Esophagus muscularis mucosa (tissue), 4 donors: ENCODE data around the gene GAA.

Experiments used
- CTCF ChIP-seq, 3 experiments: fragments of 200-600 bp in 2 of 3; fragments of 450-650 bp in 1 of 3; sonication (generic) in 2 of 3; IDR thresholded peaks; one replicate each; pipeline ENCODE4 v1.5.1; 2017 to 2019; ENCODE audit warnings: antibody characterized with exemption in 3 of 3, mild to moderate bottlenecking in 2 of 3, moderate library complexity in 1 of 3
- EP300 ChIP-seq: sonication (generic); formaldehyde crosslinking; IDR thresholded peaks from one replicate; pipeline ENCODE4 v1.6.1; 2017; ENCODE audit warnings: antibody characterized with exemption
- POLR2A ChIP-seq: fragments of 450-650 bp; IDR thresholded peaks from one replicate; pipeline ENCODE4 v1.6.1; 2017; ENCODE audit warnings: antibody characterized with exemption, moderate library complexity, mild to moderate bottlenecking, low read depth
- POLR2AphosphoS5 ChIP-seq, 2 donors: sonication (generic); formaldehyde crosslinking; IDR thresholded peaks; one replicate each; pipeline ENCODE4 v1.6.1; 2017; ENCODE audit warnings: antibody characterized with exemption in 2 of 2

- TF ChIP-seq CTCF (IDR thresholded peaks at IDR 0.05) (no peak), POLR2A (no peak), POLR2AphosphoS5 (IDR thresholded peaks at IDR 0.05) (no peak), EP300 (no peak)
Measured at GRCh38 chr17:80097127-80097621, 4.2 kb upstream of the GAA start.
